Fibroblast of mammary gland (primary cell): ENCODE results near the gene TOX3.

ENCODE experiments used
- DNase-seq: peaks from one replicate; pipeline ENCODE4 v3.0.0-alpha.2; 2010; ENCODE audit warnings: low read depth
- H3K4me3 ChIP-seq: 2 replicates; pipeline ENCODE4 v1.5.1; 2011; ENCODE audit warnings: low read depth, mild to moderate bottlenecking, low read length, moderate library complexity; ENCODE audit not compliant: control insufficient read depth
- TF ChIP-seq, protein P1 (sequence below): conservative IDR thresholded peaks from 2 replicates; pipeline ENCODE4 v1.5.1; 2011; ENCODE audit warnings: low read depth, low read length, inconsistent platforms; ENCODE audit not compliant: control insufficient read depth, insufficient read depth

The TOX3 gene

GRCh38 chr16:52529226-52529625 lies 17.7 kb downstream of the TOX3 start:
- no peak overlapping the region for H3K4me3 ChIP-seq
- no peak for DNase-seq
- TF ChIP-seq, protein P1, sequence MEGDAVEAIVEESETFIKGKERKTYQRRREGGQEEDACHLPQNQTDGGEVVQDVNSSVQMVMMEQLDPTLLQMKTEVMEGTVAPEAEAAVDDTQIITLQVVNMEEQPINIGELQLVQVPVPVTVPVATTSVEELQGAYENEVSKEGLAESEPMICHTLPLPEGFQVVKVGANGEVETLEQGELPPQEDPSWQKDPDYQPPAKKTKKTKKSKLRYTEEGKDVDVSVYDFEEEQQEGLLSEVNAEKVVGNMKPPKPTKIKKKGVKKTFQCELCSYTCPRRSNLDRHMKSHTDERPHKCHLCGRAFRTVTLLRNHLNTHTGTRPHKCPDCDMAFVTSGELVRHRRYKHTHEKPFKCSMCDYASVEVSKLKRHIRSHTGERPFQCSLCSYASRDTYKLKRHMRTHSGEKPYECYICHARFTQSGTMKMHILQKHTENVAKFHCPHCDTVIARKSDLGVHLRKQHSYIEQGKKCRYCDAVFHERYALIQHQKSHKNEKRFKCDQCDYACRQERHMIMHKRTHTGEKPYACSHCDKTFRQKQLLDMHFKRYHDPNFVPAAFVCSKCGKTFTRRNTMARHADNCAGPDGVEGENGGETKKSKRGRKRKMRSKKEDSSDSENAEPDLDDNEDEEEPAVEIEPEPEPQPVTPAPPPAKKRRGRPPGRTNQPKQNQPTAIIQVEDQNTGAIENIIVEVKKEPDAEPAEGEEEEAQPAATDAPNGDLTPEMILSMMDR: no peak

DNA sequence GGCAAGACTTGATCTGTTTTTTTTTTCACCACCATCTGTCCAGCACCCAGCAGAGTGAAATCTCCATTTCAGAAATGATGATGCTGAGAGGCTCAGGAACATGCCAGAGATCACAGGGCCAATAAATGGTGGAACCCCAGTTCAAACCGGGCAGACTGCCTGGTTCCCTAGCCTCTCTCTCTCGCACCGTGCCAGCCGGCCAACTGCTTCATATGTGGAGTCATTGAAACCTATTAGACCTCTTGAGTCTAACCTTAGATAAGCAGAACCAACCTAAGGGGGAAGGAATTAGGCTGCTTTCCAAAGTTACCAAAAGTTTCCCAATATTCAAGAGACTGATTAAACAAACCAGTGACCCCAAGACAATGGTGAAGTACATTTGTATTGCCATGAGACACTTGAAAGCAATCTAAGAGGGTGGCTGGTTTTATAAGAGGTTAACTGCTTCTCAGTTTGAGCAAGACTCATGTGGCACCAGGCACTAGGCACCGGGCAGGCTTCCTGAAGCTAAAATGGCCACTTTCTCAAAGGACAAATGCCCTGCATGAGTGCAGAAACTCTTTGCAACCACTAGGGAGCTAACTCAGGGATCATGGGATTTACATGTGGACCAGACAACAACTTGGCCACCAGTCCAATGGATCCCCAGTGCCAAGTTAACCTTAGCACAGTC lies 18.4 kb downstream of the TOX3 start:
- DNase-seq: no peak
- TF ChIP-seq, protein P1: no peak
- no peak overlapping the region for H3K4me3 ChIP-seq

DNA sequence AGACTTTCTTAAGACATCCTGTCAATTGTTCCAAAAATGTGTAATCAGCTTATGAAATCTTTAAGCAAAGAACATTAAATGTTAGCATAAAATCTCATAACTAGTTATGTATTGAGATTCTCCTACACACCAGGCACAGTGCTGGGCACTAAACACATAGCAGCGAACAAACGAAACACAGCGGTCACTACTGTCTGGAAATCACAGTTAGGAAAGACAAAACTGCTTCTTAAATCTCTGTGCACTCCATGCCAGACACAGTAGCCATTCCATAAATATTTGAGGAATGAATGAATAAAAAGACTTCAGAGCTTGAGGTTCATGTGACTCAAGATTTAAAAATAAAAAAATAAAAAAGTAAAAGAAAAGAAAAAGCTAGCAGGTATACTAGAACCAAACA lies 20.1 kb downstream of the TOX3 start:
- TF ChIP-seq, protein P1: no peak
- no peak for DNase-seq
- H3K4me3 ChIP-seq: no peak overlapping the region

DNA sequence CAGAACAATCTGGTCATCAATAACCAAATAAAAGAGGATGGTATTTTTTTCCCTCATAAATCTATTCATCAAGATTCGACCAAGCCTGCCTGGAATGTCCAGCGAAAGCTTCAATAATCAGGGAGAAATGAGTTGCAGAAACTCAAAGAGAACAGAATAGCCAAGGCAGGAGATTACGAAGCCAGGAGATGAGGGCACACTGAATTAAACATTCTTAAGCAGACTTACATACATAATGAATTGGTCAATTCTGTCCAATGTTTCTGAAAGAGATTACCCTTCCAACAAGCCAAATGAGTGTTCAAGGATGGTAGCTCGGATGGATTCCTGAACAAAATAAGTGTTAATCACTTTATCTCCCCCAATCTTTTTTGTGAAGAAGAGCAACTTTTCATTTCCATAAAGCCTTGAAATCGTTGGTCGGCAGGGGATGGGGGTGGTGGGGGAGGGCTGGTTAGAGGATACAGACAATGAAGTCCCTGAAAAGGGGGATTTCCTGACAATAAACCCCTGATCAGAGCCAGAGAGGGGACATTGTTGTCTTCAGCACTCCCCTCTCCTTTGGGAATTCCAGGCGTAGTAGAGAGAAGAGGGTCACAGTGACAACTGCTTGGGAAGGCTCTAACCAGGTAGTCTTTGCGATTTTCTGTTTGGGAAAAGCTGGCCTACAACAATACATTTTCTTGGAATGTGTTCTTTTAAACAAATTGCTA lies 20.7 kb downstream of the TOX3 start:
- no peak for DNase-seq
- TF ChIP-seq, protein P1: no peak

GRCh38 chr16:52521570-52521969 lies 25.4 kb downstream of the TOX3 start:
- DNase-seq: no peak
- TF ChIP-seq, protein P1: no peak
- no peak overlapping the region for H3K4me3 ChIP-seq

More for the DNA sequence above, 20.7 kb downstream of the TOX3 start:
- H3K4me3 ChIP-seq: no peak overlapping the region

DNA sequence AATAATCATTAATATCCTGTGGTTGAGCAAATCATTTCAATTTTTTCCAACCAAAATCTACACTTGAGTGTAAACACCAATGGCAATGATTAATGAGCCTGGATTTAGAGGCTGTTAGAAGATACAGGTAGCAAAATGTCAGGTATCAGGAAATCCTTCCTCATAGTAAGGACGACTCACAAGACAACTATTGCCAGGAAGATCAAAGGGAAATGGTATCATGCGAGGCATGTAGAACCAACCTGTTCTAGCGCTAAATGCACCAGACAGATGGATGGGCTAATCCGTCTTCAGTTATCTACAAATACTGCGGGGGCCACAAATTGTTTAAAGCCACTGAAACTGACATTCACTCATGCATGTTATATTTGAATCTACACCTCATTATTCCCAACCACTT lies 28.1 kb downstream of the TOX3 start:
- TF ChIP-seq, protein P1: no peak
- no peak for DNase-seq
- no peak overlapping the region for H3K4me3 ChIP-seq
